GM19324 (cell line): ENCODE measurements around the gene MAD1L1.

Experiments
- ATAC-seq: cut with Tn5 transposase; IDR thresholded peaks from one replicate; pipeline ENCODE4 v1.9.1; 2021; ENCODE audit warnings: mild to moderate bottlenecking, moderate library complexity; ENCODE audit not compliant: unreplicated experiment, low FRiP score

The MAD1L1 gene

DNA sequence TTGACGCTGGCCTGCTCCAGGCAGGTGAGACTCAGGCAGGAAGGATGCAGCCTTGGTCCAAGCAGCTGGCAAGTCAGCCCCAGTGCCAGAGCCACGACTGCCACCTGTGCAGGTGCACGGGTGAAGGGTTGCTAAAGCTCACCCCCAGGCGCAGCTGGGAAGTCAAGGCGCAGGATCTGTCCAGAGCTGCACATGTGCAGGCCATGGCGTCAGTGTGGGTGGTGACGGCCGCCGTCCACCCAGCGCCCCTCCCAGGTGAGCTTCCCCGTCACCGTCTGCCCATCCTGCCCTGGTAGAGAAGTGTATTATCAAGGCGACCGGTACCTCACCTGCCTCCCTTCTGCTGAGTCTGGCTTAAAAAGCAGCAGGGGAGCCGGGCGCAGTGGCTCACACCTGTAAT lies 110.1 kb downstream of the MAD1L1 start:
- ATAC-seq = no peak

DNA sequence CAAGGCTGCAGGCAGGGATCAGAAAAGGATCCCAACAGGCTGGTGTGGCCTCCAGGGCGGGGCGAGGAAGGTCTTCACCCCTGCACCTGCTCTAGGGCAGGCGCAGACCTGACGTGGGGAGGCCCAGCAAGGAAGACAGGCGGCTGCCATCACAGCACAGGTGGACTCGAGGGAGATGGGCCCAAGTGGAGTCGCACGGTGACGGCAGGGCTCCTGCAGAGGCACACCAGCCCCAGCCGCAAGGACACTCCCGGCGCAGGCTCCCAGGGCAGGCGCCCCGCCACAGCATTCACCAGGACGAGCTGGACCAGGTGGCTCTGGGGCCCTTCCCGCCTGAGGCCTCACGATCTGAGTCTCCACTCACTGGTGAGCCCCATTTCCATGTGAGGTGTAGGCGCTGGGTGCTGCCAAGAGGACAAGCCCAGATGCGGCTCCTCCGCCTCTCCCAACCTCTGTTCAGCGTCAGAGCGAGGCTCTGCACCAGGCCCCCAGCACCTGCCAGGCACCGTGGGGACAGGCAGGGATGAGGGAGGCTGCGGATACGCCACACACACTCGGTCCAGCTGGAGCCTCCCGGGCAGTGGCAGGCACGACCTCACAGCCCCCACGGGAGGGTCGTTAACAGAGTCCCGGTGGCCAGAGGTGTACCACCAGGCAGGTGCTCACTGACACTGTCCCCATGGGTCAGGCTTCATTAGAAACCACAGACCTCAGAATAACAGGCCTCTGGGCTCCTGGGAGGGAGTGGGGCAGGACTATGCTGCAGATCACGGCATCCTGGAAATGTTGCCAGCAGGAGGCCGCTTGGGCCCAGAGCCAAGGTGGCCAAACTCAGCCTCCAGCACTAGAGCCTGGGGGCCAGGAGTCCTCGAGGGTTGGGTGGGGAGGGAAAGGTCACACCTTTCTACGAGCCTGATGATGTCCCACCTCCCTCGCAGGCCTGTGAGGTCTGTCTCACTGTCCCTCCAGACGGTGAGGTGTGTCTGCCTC lies 111.6 kb downstream of the MAD1L1 start:
- ATAC-seq = no peak

DNA sequence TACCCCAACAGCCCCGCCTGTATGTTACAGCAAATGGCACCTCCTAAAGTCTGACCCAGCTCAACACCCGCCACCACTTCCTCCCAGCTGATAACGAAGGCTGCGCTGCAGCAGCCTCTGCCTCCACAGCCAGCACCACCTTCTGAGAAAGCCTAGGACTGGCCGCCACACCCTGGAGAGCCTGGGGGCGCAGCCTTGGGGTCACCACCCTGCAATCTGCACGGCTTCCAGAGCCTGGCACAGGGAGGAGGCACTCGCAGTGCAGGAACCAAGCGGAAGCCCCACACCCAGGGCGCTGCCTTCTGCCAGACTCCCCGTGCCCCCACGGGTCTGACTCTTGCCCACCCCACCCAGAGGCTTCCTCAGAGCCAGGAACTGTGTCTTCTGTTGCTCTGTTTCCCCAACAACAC lies 112.5 kb downstream of the MAD1L1 start:
- ATAC-seq = no peak

DNA sequence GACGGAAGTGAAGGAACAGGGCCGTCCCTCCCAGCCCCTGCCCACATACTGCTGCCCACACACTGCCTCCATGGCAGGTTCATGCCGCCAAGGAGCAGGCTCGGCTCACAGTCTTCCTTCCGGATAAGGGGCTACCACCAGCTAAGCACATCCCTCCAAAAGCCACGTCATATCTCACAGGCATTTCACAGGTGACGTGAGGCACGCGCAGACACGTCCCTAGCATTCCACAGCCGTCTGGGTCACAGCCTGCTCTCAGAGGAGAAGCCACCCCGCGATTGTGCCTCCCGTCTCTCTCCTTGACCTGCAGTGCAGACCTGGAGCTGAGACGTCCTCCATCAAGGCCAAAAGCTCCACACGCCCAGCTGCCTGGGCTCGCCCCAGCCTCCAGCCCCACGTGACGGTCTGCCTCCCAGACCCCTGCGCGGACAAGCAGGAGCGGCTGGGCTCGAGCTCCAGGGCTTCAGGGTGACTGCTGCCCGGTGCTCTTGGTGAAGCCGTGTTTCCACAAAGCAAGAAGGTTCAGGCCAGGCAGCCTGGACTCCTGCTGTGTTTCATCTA lies 114.0 kb downstream of the MAD1L1 start:
- ATAC-seq = no peak

DNA sequence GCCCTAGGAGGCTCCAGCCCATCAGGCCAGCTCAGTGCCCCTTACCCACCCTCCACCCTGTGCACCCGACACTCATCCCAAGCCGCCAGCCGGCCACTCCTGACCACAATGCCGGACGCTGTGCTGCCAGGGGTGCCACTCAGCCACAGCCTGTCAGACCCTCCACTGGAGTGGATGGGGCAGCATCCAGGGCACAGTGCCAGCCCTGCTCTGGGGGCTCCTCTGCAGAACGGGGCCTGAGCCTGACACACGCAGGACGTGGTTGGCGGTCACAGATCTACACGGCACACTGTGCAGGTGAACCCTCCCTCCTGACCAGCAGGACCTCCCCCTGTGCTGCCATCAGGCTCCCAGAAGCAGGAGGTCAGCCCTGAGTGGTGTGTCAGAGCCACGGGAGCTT lies 114.7 kb downstream of the MAD1L1 start:
- ATAC-seq = no peak

DNA sequence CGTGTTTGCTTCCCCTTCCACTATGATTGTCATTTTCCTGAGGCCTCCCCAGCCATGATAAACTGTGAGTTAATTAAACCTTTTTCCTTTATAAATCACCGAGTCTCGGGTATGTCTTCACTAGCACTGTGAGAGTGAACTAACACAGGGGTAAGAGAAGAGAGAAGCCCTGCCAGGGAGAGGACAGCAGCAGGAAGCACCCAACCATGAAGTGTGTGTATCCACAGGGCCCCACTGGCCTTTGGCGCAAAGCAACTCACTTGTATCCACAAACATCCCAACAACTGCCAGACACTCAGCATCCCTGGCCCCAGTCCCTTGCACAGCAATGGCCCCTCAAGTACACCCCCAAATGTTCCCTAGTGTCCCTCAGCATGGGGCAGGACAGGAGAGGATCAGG lies 115.1 kb downstream of the MAD1L1 start:
- ATAC-seq = no peak

DNA sequence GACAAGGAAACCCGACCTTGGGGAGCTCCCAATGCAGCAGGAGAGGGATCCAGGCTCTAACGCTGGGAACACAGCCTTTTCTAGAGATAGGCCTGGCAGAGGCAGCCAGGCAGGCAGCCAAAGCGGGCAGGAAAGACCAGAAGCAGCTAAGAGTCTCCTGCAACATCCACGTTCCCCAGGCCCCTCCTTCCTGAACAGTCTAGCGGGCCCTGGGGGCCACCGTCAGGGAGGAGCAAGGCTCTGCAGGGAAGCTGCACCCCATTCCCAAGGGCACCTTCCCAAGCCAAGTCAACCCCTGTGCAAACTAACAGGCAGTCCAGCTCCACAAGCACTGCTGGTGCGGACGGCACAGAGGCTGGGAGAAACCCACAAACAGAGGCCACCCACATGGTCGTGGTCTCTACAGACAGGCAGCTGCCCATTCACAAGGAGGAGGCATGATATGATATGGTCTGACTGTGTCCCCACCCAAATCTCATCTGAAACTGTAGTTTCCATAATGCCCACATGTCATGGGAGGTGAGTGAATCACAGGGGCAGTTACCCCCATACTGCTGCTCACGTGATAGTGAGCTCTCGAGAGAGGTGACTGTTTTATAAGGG lies 115.7 kb downstream of the MAD1L1 start:
- no peak for ATAC-seq

DNA sequence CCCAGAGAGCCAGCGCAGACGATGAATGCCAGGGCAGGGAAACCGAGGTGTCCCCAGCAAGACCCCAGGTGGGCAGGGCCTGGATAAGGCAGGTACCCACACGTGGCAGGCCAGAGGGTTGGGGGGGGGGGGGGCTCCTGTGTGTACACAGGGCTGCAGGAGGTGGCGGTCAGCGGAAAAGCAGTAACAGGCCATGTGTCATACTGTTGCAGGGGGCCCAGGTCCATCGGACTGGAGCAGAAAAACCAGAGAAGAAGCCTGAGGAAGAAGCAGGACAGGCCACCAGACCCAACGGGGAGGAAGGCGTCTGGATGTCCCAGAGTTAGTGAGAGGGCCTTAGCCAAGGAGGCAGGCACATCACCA lies 116.3 kb downstream of the MAD1L1 start:
- no peak for ATAC-seq

DNA sequence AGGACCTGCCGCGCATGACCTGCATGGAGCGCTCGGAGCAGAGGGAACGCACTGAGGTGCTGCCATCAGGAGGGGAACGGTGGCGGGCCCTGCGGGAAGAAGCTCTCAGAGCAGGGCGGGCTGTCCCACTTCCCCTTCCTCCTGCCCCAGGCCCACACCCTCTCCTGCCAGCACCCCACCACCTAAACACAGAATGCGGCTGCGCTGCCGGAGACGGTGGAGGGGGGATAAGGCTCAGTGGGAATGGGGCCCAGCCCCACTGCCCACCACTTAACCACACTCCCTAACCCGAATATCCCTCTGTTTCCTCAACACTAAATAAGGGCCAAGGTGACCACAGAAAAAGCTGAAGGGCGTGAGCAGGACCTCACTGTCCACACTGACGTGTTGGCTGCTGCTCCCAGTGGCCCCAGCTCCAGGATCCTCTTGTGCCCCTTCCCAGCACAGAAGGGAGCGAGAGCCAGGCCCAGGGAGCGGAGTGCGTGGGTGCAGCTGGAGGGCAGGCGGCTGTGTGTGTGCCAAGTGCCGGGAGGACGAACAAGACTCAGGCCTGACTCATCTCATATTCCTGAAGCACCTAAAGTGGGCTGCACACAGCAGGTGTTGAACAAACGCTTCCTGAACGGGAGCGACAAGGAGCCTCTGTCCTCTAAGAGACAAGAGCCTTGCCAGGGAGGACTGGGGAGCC lies 116.8 kb downstream of the MAD1L1 start:
- no peak for ATAC-seq

DNA sequence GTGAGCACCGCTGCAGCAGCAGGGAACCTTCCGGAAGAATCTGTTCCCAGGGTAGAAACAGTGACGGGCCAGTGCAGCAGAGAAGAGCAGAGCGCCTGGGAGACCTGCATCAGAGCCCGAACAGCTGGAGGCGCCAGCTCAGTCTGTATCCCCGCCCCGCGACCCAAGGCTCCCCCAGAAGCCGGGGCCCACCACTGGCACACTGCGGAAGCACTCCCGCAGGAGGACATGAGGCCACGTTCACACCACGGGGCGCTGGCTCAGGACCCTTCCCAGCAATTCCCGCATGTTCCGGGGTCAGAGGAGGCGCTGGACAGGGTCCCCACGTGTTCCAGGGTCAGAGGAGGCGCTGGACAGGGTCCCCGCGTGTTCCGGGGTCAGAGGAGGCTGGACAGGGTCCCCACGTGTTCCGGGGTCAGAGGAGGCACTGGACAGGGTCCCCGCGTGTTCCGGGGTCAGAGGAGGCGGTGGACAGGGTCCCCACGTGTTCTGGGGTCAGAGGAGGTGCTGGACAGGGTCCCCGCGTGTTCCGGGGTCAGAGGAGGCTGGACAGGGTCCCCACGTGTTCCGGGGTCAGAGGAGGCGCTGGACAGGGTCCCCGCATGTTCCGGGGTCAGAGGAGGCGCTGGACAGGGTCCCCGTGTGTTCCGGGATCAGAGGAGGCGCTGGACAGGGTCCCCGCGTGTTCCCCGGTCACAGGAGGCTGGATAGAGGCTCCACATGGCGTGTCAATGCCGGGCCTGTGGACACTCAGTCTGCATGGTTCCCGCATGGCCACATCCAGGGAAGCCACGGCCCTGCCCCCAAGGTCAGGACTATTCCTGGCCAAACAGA lies 117.6 kb downstream of the MAD1L1 start:
- ATAC-seq = no peak

DNA sequence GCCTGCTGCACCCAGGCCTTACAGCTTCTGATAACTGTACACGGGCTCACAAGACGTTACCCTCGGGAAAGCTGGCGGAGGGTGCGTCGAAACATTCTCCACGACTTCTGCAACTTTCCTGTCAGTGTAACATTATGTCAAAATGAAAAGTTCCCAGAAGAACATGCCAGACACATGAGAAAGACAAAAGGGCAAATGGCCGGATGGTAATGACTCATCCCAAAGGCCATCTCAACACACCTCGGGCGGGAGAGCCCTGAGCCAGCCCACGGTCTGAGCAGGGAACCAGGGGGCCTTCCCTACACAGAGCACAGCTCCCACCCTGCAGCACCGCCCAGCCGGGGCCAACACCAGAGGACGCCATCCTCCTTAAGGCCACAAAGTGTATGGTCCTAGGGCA lies 118.7 kb downstream of the MAD1L1 start:
- ATAC-seq = no peak

DNA sequence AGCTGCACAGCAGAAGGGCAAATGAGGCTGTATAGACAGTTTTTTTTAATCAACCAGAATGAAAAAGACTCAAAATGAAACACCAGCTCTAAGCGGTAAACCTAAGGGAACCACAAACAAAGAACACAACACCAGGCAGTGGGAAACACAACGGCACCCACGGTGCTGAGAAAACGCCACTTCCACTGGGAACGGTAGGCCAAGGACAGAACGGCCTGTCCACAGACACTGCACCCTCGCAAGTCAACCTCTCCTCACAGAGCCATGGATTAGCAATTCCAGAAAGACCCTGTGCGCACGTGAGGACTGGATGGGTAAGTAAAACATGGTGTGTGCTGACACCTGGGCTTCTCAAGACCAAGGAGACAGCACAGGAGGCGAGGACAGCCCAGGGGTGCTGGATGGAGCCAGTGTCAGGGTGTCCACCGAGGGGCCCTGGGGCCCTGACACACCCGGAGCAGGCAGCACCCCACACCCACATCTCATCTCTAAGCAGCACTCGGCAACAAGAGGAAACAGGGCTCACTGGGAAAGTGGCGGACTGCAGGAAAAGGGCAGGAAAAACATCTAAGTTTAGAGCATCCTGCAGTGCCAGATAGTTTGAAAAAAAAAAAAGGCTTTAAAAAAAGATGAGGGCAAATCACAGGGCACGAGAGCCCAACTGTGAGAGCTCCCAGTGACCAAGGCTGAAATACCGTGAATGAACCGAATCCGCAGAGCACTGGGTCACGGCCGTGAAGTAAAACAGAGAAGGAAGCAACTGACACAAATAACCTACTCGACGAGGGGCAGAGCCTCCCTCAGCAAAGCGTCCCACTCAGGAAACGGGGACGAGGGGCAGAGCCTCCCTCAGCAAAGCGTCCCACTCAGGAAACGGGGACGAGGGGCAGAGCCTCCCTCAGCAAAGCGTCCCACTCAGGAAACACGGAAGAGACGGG lies 120.2 kb downstream of the MAD1L1 start:
- no peak for ATAC-seq

DNA sequence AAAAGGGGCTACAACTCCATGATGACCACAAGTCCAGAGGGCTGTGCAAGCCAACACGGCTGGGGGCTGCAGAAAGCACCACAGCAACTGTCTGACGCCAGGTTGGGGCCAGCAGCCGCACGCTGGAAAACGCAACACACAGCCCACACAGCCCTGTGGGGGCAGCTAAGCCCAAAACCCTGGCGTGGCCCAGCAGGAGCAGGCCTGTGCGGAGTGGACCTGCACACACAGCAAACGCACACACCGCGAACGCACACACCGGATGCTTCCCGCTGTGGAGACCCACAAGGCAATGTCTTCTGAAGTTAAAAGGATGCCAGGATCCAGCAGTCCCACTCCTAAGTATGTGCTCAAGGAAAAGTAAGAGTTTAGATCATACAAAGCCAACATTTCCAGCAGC lies 121.2 kb downstream of the MAD1L1 start:
- no peak for ATAC-seq

DNA sequence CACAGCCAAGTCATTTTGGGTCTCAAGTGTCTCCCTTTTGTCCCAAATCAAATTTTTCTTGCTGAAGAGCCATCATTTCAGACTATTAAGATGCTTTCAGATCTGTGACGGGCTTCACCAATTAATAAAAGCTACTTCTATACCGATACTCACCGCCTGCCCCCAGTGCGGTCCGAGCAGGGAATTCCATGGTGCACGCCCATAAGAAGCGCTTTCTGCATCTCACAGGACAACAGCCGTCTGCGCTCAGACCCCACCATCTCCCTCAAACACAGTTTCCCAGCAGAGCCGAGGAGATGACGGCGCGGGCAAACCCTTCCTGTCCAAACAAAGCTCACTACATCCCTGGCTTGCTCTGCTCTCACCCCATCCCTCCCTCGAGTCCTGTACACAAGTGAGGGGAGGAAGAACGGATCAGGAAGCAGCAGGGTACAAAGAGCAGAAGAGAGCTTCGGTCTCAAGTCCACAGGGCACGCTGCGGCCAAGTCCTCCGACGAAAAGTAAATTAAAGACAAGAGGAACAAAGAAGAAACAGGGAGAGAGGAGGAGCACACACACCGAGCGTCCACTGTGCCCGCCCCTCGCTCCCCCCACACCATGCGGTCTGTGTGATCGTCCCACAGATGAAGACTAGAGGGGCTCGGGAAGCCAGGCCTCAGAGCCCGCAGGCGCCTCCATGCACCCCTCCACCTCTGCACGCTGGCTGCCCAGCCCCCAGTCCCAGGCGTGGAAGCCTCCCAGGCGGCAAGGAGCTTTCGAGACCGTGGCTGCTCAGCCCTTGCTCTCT lies 121.9 kb downstream of the MAD1L1 start:
- ATAC-seq = no peak

DNA sequence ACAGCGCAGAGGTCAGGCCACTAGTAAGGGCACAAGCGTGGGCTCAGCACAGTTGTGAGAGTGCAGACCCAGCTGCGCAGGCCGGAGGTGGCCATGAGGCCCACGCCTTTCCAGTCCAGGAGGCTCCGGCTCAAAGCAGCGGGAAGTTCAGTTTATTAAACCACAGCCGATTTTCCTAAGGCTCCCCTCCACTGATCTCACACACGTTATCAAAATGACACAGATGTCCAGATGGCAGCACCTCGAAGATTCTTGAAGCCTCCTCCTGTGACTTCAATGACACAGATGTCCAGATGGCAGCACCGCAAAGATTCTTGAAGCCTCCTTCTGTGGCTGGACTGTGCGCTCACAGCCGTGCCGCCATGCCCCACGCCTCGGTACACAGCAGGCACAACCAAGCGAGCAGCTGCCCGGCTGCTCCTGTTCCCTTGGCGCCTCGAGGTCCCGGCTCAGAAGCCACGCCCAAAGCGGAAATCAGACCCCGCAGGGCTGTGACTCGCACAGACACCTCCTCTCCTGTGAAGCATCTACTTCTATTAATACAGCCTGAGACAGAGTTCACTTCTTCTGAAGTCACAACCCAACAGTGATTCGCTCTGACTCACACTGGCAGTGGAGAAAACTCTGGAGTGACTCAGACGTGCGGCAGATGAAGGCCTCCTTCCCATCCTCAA lies 122.7 kb downstream of the MAD1L1 start:
- no peak for ATAC-seq

DNA sequence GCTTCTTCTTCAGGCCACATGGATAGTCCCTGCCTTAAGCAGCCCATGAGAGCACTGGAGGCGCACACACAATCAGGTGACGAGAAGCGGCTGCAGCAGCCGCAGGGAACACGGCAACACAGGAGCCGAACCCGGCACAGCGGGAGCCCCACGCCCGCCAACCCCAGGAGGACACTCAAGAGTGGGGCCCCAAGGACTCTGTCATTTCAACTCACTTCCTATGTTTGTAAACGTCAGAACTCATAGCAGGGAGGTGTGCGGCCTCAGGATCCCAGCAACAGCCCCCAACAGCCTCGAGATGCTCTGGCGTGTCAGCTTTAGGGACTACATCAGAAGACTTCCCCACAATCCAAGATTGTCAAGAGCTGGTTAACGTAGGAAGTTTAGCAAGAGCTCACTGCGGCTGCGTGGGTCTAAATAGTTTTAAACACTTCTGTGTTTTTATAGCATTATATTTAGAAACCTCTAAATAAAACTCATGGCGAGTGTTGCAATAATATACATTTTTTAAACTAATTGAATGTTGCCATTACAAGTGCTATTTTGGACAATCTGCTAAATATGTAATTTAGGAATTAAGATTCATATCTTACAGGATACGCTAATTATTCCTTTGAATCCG lies 123.4 kb downstream of the MAD1L1 start:
- ATAC-seq = no peak

DNA sequence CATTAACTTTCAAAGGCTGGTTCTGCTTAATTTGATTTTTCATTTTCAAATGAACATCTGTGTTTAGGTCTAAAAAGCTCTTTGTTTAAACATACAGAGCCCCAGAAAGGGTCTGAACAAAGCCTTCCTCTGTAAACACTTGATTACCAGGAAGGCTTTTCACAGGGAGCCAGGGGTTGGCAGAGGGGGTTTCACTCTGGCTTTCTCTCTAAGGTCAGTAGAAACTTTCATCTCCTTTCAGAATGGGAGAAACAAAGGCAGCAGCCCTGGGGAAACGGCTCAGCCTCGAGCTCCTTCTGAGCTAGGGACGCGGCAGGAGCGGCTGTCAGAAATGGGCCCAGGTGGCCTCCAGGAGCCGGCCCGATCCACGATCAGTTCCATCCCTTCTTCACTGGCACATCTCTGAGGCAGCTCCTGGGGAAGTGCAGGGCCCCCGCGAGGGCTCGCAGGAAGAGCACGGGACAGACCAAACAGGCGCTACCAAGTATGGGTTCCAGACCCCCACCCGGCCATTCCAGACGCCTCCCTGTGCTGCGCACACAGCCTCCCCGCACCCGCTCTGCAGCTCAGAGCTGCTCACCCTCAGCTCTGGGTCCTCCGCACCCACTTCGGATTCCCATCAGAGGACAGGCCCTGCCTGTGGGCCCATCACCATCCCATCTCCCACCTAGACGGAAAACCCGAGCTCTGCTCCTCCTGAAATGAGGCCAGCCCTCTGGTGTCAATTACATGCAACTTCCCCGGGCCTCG lies 124.1 kb downstream of the MAD1L1 start:
- no peak for ATAC-seq
